ENCODE data around the gene CHRNA1. TPM values are rescaled to one million over a fixed set of nuclear protein-coding genes. Genes with fewer than 3 reads are reported as not detected.

The CHRNA1 gene
- total RNA-seq, 2 donors from 2014 or later: not detected

DNA sequence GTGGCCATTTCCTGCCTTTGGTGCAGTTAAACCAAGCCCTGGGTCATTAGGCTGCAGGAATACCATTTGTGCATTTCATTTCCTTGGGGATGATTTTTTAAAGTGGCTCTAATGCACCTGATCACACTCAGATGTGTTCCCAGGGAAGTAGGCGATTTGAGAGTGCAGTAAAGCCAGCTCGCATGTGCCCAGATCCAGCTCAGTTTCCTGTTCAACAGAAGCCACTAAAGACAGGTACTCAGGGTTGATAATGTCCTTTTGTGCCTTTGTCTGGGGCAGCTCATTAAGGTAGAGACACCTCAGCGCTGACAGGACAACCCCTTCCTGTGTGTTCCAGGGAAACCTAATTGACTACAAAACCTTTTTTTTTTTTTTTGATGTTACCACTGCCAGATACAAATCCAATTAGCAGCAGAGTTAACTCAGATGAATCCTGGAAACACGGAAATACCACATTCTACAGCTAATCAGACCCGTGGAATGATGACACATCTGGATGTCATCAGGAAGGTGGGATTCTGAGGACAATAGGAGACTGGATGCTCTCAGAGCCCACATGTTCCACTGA lies 15.2 kb upstream of the CHRNA1 start:
- peak overlapping the region; percentile 35 for H3K27ac Mint-ChIP-seq
- TF ChIP-seq, protein P1, sequence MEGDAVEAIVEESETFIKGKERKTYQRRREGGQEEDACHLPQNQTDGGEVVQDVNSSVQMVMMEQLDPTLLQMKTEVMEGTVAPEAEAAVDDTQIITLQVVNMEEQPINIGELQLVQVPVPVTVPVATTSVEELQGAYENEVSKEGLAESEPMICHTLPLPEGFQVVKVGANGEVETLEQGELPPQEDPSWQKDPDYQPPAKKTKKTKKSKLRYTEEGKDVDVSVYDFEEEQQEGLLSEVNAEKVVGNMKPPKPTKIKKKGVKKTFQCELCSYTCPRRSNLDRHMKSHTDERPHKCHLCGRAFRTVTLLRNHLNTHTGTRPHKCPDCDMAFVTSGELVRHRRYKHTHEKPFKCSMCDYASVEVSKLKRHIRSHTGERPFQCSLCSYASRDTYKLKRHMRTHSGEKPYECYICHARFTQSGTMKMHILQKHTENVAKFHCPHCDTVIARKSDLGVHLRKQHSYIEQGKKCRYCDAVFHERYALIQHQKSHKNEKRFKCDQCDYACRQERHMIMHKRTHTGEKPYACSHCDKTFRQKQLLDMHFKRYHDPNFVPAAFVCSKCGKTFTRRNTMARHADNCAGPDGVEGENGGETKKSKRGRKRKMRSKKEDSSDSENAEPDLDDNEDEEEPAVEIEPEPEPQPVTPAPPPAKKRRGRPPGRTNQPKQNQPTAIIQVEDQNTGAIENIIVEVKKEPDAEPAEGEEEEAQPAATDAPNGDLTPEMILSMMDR (conservative IDR thresholded peaks at IDR 0.05): no peak
- Histone ChIP-seq H3K9ac (ENCODE audit: extremely low read depth, low read length, poor library complexity, severe bottlenecking) (no peak overlapping the region), H3K36me3 (ENCODE audit: control insufficient read depth, insufficient read depth, low read length) (no peaks in the 10 kb centered on the region), H3K9me3 (ENCODE audit: control insufficient read depth, low read length) (no peaks in the 10 kb centered on the region), H3K4me1 (ENCODE audit: control insufficient read depth, insufficient read depth, low read length) (no peaks in the 10 kb centered on the region), H3K4me3 (ENCODE audit: low read length) (no peak overlapping the region), H3K27me3 (ENCODE audit: control insufficient read depth, insufficient read depth, low read length, poor library complexity, severe bottlenecking) (no peaks in the 10 kb centered on the region), H3K27ac (ENCODE audit: low read depth, low read length) (no peak overlapping the region)
- peaks cover 24% of the 10 kb centered on the region for H3K4me1 Mint-ChIP-seq
- H3K27me3 Mint-ChIP-seq (ENCODE audit: insufficient read depth): no peaks in the 10 kb centered on the region
- no peak overlapping the region for H3K4me3 Mint-ChIP-seq
- 89% methylated on average over 3 to 5 of the region's 5 CpGs for WGBS, 2 experiments (ENCODE audit: insufficient coverage in 1 of 2, insufficient read length in 1 of 2)
- DNase-seq: no peak
- H3K9me3 Mint-ChIP-seq: no peaks in the 10 kb centered on the region
- H3K36me3 Mint-ChIP-seq (ENCODE audit: low read depth): no peaks in the 10 kb centered on the region

DNA sequence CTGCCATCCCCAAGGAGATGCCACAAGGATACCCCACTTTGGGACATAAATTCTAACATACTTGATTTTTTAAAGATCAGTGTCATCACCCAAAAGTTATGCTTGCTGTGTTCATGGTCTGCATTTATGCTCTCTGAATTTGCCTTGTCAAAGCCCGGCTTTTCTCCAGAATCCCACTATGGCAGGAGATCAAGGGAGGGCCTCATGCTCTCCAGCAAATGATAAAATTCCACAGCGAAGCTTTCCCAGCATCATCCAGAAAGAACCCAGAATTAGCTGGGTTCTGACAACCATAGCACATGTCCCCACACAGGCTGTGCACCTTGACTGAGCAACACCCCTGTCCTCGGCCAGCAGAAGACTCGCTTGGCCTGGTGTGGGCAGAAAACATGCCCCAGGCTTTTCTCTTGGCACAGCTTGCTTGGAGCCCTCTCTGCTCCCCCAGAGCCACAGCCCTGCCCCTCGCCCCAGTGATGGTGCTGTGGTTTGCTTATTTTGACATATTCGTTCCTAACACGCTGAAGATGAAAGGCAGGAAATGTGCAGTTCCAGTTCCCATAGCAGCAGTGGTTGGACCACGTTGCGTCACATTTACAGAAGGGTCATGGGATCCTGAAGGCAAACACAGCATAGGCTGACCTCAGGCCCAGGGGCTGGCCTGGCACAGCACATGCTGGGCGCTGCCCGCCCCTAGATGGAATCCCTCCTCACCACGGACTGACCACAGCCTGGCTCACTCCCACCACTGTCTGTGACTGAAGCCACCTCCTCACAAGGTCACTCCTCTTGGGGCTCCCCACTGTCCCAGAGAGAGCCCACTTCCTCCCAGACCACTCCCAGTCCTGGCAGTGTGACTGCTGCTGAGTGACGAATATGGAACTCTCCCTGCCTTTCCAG lies 14.1 kb upstream of the CHRNA1 start:
- Mint-ChIP-seq H3K4me1 (peaks cover 24% of the 10 kb centered on the region), H3K27ac (peak overlapping the region; percentile 45), H3K4me3 (no peak overlapping the region), H3K36me3 (ENCODE audit: low read depth) (no peaks in the 10 kb centered on the region), H3K27me3 (ENCODE audit: insufficient read depth) (no peaks in the 10 kb centered on the region), H3K9me3 (no peaks in the 10 kb centered on the region)
- no peaks in the 10 kb centered on the region for H3K9me3 ChIP-seq (ENCODE audit: control insufficient read depth, low read length)
- H3K36me3 ChIP-seq (ENCODE audit: control insufficient read depth, insufficient read depth, low read length): no peaks in the 10 kb centered on the region
- no peaks in the 10 kb centered on the region for H3K4me1 ChIP-seq (ENCODE audit: control insufficient read depth, insufficient read depth, low read length)
- TF ChIP-seq, protein P1 (conservative IDR thresholded peaks at IDR 0.05): no peak
- 93 to 96% methylated on average over 6 to 13 of the region's 13 CpGs for WGBS, 2 experiments (ENCODE audit: insufficient coverage in 1 of 2, insufficient read length in 1 of 2)
- H3K27me3 ChIP-seq (ENCODE audit: control insufficient read depth, insufficient read depth, low read length, poor library complexity, severe bottlenecking): no peaks in the 10 kb centered on the region
- no peak for DNase-seq
- H3K4me3 ChIP-seq (ENCODE audit: low read length): no peak overlapping the region
- H3K27ac ChIP-seq (ENCODE audit: low read depth, low read length): no peak overlapping the region
- no peak overlapping the region for H3K9ac ChIP-seq (ENCODE audit: extremely low read depth, low read length, poor library complexity, severe bottlenecking)

DNA sequence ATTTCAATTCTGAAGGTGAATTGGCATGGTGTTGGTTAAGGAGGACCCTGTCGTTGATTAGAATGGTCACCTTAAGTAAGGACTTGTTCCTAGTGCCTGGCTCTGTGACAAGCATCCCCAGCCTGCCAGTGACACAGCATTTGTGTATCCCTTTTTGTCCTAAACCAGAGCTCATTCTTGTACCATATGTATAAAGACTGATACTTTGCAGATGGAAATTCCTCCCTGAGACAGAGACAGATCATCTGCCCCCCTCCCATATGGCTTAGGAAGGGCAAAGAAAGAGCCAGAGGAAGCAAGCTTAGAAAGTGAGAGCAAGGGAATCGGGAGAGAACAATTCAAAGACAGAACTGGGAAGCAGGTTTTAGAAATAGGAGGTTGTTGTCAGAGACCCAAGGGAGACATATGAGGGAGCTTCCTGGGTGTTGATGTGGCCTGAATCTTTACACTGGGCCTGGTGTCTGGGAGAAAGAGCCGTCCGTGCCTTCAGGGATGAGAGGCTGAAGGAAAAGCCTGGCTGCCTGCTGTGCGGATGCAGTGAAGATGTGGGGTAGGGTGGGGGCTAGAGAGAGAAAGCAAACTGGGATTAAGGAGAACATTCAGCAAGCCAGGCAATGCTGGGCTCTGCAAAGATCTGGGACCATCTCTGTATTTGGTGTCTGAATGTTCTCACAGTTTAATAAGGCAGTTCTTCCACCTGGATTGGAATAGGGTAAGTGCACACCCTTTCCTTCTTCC lies 13.2 kb upstream of the CHRNA1 start:
- no peaks in the 10 kb centered on the region for H3K36me3 ChIP-seq (ENCODE audit: control insufficient read depth, insufficient read depth, low read length)
- H3K27me3 ChIP-seq (ENCODE audit: control insufficient read depth, insufficient read depth, low read length, poor library complexity, severe bottlenecking): no peaks in the 10 kb centered on the region
- Mint-ChIP-seq H3K27me3 (ENCODE audit: insufficient read depth) (no peaks in the 10 kb centered on the region), H3K36me3 (ENCODE audit: low read depth) (no peaks in the 10 kb centered on the region), H3K4me1 (peaks cover 27% of the 10 kb centered on the region), H3K27ac (no peak overlapping the region), H3K9me3 (no peaks in the 10 kb centered on the region), H3K4me3 (no peak overlapping the region)
- TF ChIP-seq, protein P1 (conservative IDR thresholded peaks at IDR 0.05): no peak
- no peaks in the 10 kb centered on the region for H3K4me1 ChIP-seq (ENCODE audit: control insufficient read depth, insufficient read depth, low read length)
- H3K9ac ChIP-seq (ENCODE audit: extremely low read depth, low read length, poor library complexity, severe bottlenecking): no peak overlapping the region
- no peaks in the 10 kb centered on the region for H3K9me3 ChIP-seq (ENCODE audit: control insufficient read depth, low read length)
- DNase-seq: no peak
- no peak overlapping the region for H3K4me3 ChIP-seq (ENCODE audit: low read length)
- WGBS, 2 experiments (ENCODE audit: insufficient coverage in 1 of 2, insufficient read length in 1 of 2): 64 to 76% methylated on average over 3 to 5 of the region's 5 CpGs
- no peak overlapping the region for H3K27ac ChIP-seq (ENCODE audit: low read depth, low read length)
